Loucy (cell line): ENCODE measurements around the gene ILF2.
"Not testable (repeated sequence)": the region's sequence is repeated elsewhere in the genome, so short reads cannot be mapped to it uniquely, and the experiment has no call there.

Experiments used
- H2AFZ ChIP-seq: fragments of 200-600 bp; sonication (generic); 2 replicates; pipeline ENCODE4 v1.6.0; 2016; ENCODE audit warnings: antibody characterized with exemption, mild to moderate bottlenecking, low read length, moderate library complexity
- H3F3A ChIP-seq: fragments of 200-600 bp; 2 replicates; pipeline ENCODE4 v1.6.0; 2016; ENCODE audit warnings: antibody characterized with exemption, low read depth, mild to moderate bottlenecking
- H3K27me3 ChIP-seq: fragments of 200-600 bp; sonication (generic); 2 replicates; pipeline ENCODE4 v1.6.1; 2014; ENCODE audit warnings: low read length, mild to moderate bottlenecking; ENCODE audit not compliant: insufficient read depth, poor library complexity, severe bottlenecking
- H3K36me3 ChIP-seq: fragments of 200-600 bp; sonication (generic); 2 replicates; pipeline ENCODE4 v1.6.1; 2016; ENCODE audit warnings: low read length; ENCODE audit not compliant: insufficient read depth
- H3K4me1 ChIP-seq: fragments of 200-600 bp; sonication (generic); 2 replicates; pipeline ENCODE4 v1.5.1; 2014; ENCODE audit warnings: low read length, mild to moderate bottlenecking; ENCODE audit not compliant: insufficient read depth, poor library complexity, severe bottlenecking
- H3K4me2 ChIP-seq: fragments of 200-600 bp; sonication (generic); 2 replicates; pipeline ENCODE4 v1.6.0; 2014; ENCODE audit warnings: antibody characterized with exemption, low read length, low read depth, mild to moderate bottlenecking; ENCODE audit not compliant: poor library complexity, severe bottlenecking
- H3K4me3 ChIP-seq: fragments of 200-600 bp; sonication (generic); 2 replicates; pipeline ENCODE4 v1.5.1; 2014; ENCODE audit warnings: low read length, mild to moderate bottlenecking, mixed read lengths; ENCODE audit not compliant: poor library complexity, severe bottlenecking
- H3K79me2 ChIP-seq: fragments of 200-600 bp; sonication (generic); 2 replicates; pipeline ENCODE4 v1.6.1; 2014; ENCODE audit warnings: low read length; ENCODE audit not compliant: insufficient read depth
- H3K9ac ChIP-seq: fragments of 200-600 bp; sonication (generic); 2 replicates; pipeline ENCODE4 v1.6.0; 2014; ENCODE audit warnings: mild to moderate bottlenecking, low read depth, low read length, moderate library complexity; ENCODE audit not compliant: poor library complexity, severe bottlenecking
- H3K9me2 ChIP-seq: fragments of 200-600 bp; sonication (generic); replicated peaks from 2 replicates; pipeline ENCODE4 v1.6.1; 2016; ENCODE audit warnings: low read depth, low read length, mixed read lengths
- H3K9me3 ChIP-seq: fragments of 200-600 bp; sonication (generic); 2 replicates; pipeline ENCODE4 v1.6.1; 2014; ENCODE audit warnings: mild to moderate bottlenecking, antibody characterized with exemption, low read length, low read depth; ENCODE audit not compliant: insufficient read depth
- H4K20me1 ChIP-seq: fragments of 200-600 bp; sonication (generic); 2 replicates; pipeline ENCODE4 v1.6.0; 2014; ENCODE audit warnings: antibody characterized with exemption, low read length, mild to moderate bottlenecking; ENCODE audit not compliant: insufficient read depth, poor library complexity, severe bottlenecking
- EZH2phosphoT487 ChIP-seq: fragments of 200-600 bp; IDR thresholded peaks from 2 replicates; pipeline ENCODE4 v1.6.1; 2018; ENCODE audit warnings: antibody characterized with exemption, mild to moderate bottlenecking, moderate library complexity, borderline replicate concordance
- TF ChIP-seq, protein P1 (sequence below): fragments of 200-600 bp; sonication (generic); conservative IDR thresholded peaks from 2 replicates; pipeline ENCODE4 v1.5.1; 2014; ENCODE audit warnings: mild to moderate bottlenecking, antibody characterized with exemption, low read length

The ILF2 gene

GRCh38 chr1:153673511-153673910 lies 2.7 kb upstream of the ILF2 start:
- no peak overlapping the region for H3K4me3 ChIP-seq
- H3K9me2 ChIP-seq, result no peaks in the 10 kb centered on the region
- no peak overlapping the region for H3K4me2 ChIP-seq
- no peak overlapping the region for H3K9ac ChIP-seq
- H3K36me3 ChIP-seq, result peaks cover 8% of the 10 kb centered on the region
- H2AFZ ChIP-seq, result no peak overlapping the region
- H3K4me1 ChIP-seq, result peaks cover 13% of the 10 kb centered on the region
- no peak for TF ChIP-seq EZH2phosphoT487
- TF ChIP-seq, protein P1, sequence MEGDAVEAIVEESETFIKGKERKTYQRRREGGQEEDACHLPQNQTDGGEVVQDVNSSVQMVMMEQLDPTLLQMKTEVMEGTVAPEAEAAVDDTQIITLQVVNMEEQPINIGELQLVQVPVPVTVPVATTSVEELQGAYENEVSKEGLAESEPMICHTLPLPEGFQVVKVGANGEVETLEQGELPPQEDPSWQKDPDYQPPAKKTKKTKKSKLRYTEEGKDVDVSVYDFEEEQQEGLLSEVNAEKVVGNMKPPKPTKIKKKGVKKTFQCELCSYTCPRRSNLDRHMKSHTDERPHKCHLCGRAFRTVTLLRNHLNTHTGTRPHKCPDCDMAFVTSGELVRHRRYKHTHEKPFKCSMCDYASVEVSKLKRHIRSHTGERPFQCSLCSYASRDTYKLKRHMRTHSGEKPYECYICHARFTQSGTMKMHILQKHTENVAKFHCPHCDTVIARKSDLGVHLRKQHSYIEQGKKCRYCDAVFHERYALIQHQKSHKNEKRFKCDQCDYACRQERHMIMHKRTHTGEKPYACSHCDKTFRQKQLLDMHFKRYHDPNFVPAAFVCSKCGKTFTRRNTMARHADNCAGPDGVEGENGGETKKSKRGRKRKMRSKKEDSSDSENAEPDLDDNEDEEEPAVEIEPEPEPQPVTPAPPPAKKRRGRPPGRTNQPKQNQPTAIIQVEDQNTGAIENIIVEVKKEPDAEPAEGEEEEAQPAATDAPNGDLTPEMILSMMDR, result no peak
- peaks cover 9% of the 10 kb centered on the region for H3F3A ChIP-seq
- H3K79me2 ChIP-seq, result peaks cover 23% of the 10 kb centered on the region
- H3K9me3 ChIP-seq, result no peaks in the 10 kb centered on the region
- H3K27me3 ChIP-seq, result peaks cover 8% of the 10 kb centered on the region
- peaks cover 22% of the 10 kb centered on the region for H4K20me1 ChIP-seq

DNA sequence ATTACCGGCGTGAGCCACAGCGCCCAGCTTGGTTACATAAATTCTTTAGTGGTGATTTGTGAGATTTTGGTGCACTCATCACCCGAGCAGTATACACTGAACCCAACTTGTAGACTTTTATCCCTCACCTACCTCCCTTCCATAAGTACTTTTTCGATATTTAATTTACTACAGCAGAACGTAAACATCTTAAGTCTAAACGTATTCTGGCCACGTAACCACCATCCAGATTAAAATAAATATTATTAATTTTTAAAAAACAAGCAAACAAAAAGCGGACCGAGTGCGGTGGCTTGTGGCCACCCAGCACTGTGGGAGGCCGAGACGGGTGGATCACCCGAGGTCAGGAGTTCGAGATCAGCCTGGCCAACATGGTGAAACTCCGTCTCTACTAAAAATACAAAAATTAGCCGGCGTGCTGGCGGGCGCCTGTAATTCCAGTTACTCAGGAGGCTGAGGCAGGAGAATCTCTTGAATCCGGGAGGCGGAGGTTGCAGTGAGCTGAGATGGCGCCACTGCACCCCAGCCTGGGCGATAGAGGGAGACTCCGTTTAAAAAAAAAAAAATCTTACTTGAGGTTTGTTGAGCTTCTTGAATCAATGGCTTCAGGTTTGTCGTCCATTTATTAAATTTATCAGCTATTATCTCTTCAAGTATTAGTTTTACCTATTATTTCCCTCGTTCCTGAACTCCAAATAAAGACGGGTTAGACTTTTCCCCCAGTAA lies 998 bp upstream of the ILF2 start:
- H3K27me3 ChIP-seq, H3F3A ChIP-seq, H3K9me2 ChIP-seq, H3K9me3 ChIP-seq: not testable (repeated sequence)
- peaks cover 30% of the 10 kb centered on the region for H3K4me1 ChIP-seq
- peak overlapping the region; percentile 70 for H3K9ac ChIP-seq
- peak overlapping the region; percentile 100 for H2AFZ ChIP-seq
- peaks cover 40% of the 10 kb centered on the region for H3K79me2 ChIP-seq
- H3K4me2 ChIP-seq, result peak overlapping the region; percentile 64
- H3K36me3 ChIP-seq, result peaks cover 26% of the 10 kb centered on the region
- H4K20me1 ChIP-seq, result peaks cover 39% of the 10 kb centered on the region
- peak overlapping the region; percentile 75 for H3K4me3 ChIP-seq

GRCh38 chr1:153670257-153670858 lies 435 bp downstream of the ILF2 start:
- Histone ChIP-seq H2AFZ (peak overlapping the region; percentile 48; the same call in 1 of the 2 replicates), H3K9me2 (no peaks in the 10 kb centered on the region), H3K79me2 (peaks cover 55% of the 10 kb centered on the region), H3K36me3 (peaks cover 40% of the 10 kb centered on the region), H3K4me3 (peak overlapping the region; percentile 99), H3K4me1 (peaks cover 35% of the 10 kb centered on the region), H3F3A (peaks cover 9% of the 10 kb centered on the region), H4K20me1 (peaks cover 53% of the 10 kb centered on the region), H3K9ac (peak overlapping the region; percentile 100), H3K27me3 (peaks cover 8% of the 10 kb centered on the region), H3K4me2 (peak overlapping the region; percentile 100), H3K9me3 (no peaks in the 10 kb centered on the region)
- no peak for TF ChIP-seq EZH2phosphoT487
- TF ChIP-seq, protein P1, result no peak
